Ascending aorta (tissue), 2 donors: ENCODE results near the gene ATP2B3. TPM values are rescaled to one million over a fixed set of nuclear protein-coding genes. Genes with fewer than 3 reads are reported as not detected.

ENCODE experiments used
- DNase-seq, 2 donors: peaks; one replicate each; pipeline ENCODE4 v3.0.0-alpha.2; 2019; ENCODE audit warnings: low spot score in 2 of 2
- H3K27ac ChIP-seq, 2 donors: fragments of 200-600 bp; sonication (generic); one replicate each; pipeline ENCODE4 v1.5.1; 2016 to 2017; ENCODE audit warnings: mild to moderate bottlenecking in 1 of 2
- H3K27me3 ChIP-seq: fragments of 200-600 bp; sonication (generic); one replicate; pipeline ENCODE4 v1.5.1; 2017
- H3K36me3 ChIP-seq, 2 donors: fragments of 200-600 bp; sonication (generic); one replicate each; pipeline ENCODE4 v1.5.1; 2016
- H3K4me1 ChIP-seq, 2 donors: fragments of 200-600 bp; sonication (generic); one replicate each; pipeline ENCODE4 v1.5.1; 2016 to 2017; ENCODE audit warnings: mild to moderate bottlenecking in 1 of 2
- H3K4me3 ChIP-seq, 2 donors: fragments of 200-600 bp; sonication (generic); one replicate each; pipeline ENCODE4 v1.5.1; 2016 to 2017; ENCODE audit warnings: mild to moderate bottlenecking in 1 of 2
- H3K9me3 ChIP-seq, 2 donors: fragments of 200-600 bp; sonication (generic); one replicate each; pipeline ENCODE4 v1.5.1; 2016
- intact Hi-C: fragments of 100-400 bp; cut with DNase I; formaldehyde crosslinking; loops from one replicate; pipeline ENCODE4 v1.15.1; 2023
- total RNA-seq: library from RNA; depleted of rRNA; stranded (reverse); fragments of >200 nt; gene quantifications from one replicate; pipeline ENCODE4 v1.1.0, GENCODE V29; 2016
- TF ChIP-seq, protein P1 (sequence below), 3 experiments: fragments of 200-600 bp in 2 of 3; fragments of 450-650 bp in 1 of 3; sonication (generic) in 2 of 3; IDR thresholded peaks; one replicate each; pipeline ENCODE4 v1.5.1; 2016 to 2019; ENCODE audit warnings: antibody characterized with exemption in 3 of 3, mild to moderate bottlenecking in 1 of 3, moderate library complexity in 1 of 3

The ATP2B3 gene
- total RNA-seq, 1 donor from 2014 or later: 0.32 TPM

DNA sequence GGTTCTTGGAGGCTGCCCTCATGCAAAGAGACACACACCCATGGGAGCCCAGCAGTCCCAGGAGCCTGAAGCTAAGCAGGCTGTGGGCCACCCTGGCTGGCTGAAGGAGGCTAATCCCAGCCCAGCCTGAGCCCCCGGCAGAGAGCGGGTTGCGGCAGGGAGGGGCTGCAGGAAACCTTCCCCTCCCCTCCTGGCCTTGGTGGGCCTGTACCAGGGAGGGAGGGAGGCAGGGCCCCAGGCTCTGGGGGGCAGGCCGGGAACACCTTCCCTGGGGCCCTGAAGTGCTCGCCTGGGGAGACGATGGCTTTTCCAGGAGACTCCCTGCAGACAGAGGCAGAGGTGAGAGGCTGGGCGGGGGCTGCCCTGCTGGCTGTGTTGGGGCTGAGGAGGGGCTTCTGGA is 19.0 kb upstream of the ATP2B3 start:
- peak overlapping the region; percentile 53 to 76 for H3K27ac ChIP-seq
- intact Hi-C loops: no loop called here
- TF ChIP-seq, protein P1, sequence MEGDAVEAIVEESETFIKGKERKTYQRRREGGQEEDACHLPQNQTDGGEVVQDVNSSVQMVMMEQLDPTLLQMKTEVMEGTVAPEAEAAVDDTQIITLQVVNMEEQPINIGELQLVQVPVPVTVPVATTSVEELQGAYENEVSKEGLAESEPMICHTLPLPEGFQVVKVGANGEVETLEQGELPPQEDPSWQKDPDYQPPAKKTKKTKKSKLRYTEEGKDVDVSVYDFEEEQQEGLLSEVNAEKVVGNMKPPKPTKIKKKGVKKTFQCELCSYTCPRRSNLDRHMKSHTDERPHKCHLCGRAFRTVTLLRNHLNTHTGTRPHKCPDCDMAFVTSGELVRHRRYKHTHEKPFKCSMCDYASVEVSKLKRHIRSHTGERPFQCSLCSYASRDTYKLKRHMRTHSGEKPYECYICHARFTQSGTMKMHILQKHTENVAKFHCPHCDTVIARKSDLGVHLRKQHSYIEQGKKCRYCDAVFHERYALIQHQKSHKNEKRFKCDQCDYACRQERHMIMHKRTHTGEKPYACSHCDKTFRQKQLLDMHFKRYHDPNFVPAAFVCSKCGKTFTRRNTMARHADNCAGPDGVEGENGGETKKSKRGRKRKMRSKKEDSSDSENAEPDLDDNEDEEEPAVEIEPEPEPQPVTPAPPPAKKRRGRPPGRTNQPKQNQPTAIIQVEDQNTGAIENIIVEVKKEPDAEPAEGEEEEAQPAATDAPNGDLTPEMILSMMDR (IDR thresholded peaks at IDR 0.05): no peak

DNA sequence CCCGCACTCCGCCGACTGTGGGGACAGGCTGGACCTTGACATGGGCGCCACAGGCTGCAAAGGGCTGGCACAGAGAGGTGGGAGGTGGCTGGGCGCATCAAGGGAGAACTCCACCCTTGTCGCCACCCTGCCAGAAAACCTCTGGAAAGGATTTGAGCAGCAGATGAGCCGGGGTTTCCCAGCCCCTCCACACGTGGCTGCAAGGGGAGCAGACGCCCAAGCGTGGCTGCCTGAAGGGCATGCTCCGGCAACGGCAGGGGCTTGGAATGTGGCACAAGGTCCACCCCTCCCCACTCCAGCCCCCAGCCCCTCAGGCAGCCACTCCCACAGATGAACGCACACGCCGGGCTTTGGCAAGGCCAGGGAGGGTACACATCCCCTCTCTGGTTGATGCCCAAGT is 18.1 kb upstream of the ATP2B3 start:
- Histone ChIP-seq H3K27me3 (no peaks in the 10 kb centered on the region), H3K4me3 (peak overlapping the region in 1 of 2 donors; percentile 59), H3K4me1 (peaks cover 13 to 25% of the 10 kb centered on the region in 2 donors), H3K36me3 (peaks cover 0 to 2% of the 10 kb centered on the region in 2 donors), H3K27ac (peak overlapping the region; percentile 42 to 53), H3K9me3 (no peaks in the 10 kb centered on the region)
- DNase-seq: no peak
- TF ChIP-seq, protein P1 (IDR thresholded peaks at IDR 0.05): no peak
- intact Hi-C loops: no loop called here

More for the DNA sequence above, 19.0 kb upstream of the ATP2B3 start:
- Histone ChIP-seq H3K4me3 (peak overlapping the region; percentile 30 to 59), H3K27me3 (no peaks in the 10 kb centered on the region), H3K9me3 (no peaks in the 10 kb centered on the region), H3K4me1 (peaks cover 18 to 28% of the 10 kb centered on the region in 2 donors), H3K36me3 (no peaks in the 10 kb centered on the region)
- no peak for DNase-seq

GRCh38 chrX:153499876-153500275 is 17.6 kb upstream of the ATP2B3 start:
- intact Hi-C loops: loop anchor here (10.0 kb wide), 1 partner anchor 555 kb away; no protein-coding TSS in a partner anchor
- H3K4me3 ChIP-seq: peak overlapping the region in 1 of 2 donors; percentile 59
- H3K9me3 ChIP-seq: no peaks in the 10 kb centered on the region
- peaks cover 13 to 25% of the 10 kb centered on the region in 2 donors for H3K4me1 ChIP-seq
- TF ChIP-seq, protein P1 (IDR thresholded peaks at IDR 0.05): no peak
- peak in 1 of 2 donors; percentile 85 for DNase-seq
- H3K36me3 ChIP-seq: peaks cover 0 to 7% of the 10 kb centered on the region in 2 donors
- no peaks in the 10 kb centered on the region for H3K27me3 ChIP-seq
- peak overlapping the region; percentile 42 to 53 for H3K27ac ChIP-seq

GRCh38 chrX:153500676-153501280 is 16.7 kb upstream of the ATP2B3 start:
- Histone ChIP-seq H3K4me3 (peak overlapping the region in 1 of 2 donors; percentile 59), H3K9me3 (no peaks in the 10 kb centered on the region), H3K27me3 (no peaks in the 10 kb centered on the region), H3K4me1 (peaks cover 13 to 25% of the 10 kb centered on the region in 2 donors), H3K27ac (peak overlapping the region in 1 of 2 donors; percentile 82), H3K36me3 (peaks cover 0 to 7% of the 10 kb centered on the region in 2 donors)
- intact Hi-C loops: loop anchor here (10.0 kb wide), 1 partner anchor 556 kb away; no protein-coding TSS in a partner anchor
- TF ChIP-seq, protein P1 (IDR thresholded peaks at IDR 0.05): no peak
- DNase-seq: no peak

DNA sequence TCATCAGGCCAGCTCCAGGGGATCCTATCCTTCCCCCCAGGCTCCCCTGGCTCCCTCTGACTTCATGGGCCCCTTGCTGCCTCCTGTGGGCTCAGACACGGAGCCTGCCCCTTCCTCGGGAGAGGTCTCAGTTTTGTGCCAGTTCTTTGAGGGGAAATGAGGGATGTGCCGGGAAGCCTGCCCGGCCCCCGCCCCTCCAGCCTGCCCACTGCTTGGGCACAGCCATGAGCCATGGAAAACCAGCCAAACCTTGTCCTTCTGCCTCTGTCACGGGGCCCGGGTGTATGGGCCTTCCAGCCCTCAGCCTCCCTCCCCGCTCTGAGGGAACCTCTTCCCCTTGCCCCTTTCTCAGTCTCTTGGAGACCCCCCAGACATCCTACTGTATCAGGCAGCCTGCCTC is 15.9 kb upstream of the ATP2B3 start:
- TF ChIP-seq, protein P1 (IDR thresholded peaks at IDR 0.05): no peak
- intact Hi-C loops: loop anchor here (10.0 kb wide), 1 partner anchor 557 kb away; no protein-coding TSS in a partner anchor
- Histone ChIP-seq H3K27ac (peak overlapping the region; percentile 79 to 82), H3K27me3 (no peaks in the 10 kb centered on the region), H3K36me3 (peaks cover 0 to 7% of the 10 kb centered on the region in 2 donors), H3K9me3 (no peaks in the 10 kb centered on the region), H3K4me3 (peak overlapping the region in 1 of 2 donors; percentile 59), H3K4me1 (peaks cover 13 to 25% of the 10 kb centered on the region in 2 donors)
- no peak for DNase-seq
